Activated CD4-positive, alpha-beta T cell treated with anti-CD3 and anti-CD28 coated beads, Interleukin-2, Interleukin-6, amounts not matched to agents 100 ng/mL and 50 ng/mL, durations not matched to agents 16 hours and 8 hours (primary cell): ENCODE measurements around the gene CCDC33.

Experiments used
- DNase-seq: peaks from one replicate; pipeline ENCODE4 v3.0.0-alpha.2; 2020

The CCDC33 gene

GRCh38 chr15:74233373-74233772 is 2.8 kb upstream of the CCDC33 start:
- DNase-seq: no peak

- no peak for DNase-seq
Observed at GRCh38 chr15:74233851-74234597, 2.1 kb upstream of the CCDC33 start.

- DNase-seq: no peak
Observed at GRCh38 chr15:74234598-74234875, 1.6 kb upstream of the CCDC33 start.

DNA sequence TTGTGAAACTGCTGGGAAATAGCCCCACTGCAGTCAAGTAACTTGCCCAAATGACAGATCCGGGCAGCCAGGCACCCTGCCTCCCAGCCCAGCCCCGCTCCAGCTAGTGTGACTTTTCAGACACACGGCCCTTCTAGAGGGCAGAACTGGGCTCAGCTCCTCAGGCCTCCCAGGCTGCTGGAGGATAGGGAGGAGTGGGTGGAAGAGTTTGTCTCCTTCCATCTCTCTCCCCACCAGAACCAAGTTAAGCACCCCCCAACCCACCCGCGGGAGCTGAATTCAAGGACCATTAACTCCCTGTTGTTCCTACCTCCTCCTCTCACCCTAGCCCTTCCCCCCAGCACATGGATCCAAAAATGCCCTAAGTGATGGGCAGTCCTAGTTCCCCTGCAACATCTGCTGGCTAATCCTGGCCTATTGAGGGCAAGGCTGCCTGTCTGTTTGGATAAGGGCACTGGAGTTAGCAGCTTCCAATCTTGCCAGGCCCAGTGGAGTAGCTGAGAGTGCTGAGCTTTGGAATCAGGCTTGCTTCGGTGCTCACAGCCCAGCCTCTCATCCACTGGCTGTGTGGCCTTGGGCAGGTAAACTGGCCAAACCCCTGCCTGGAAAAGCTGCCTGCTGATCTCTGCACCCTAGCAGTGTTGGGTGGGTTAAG is 3.1 kb downstream of the CCDC33 start:
- no peak for DNase-seq

GRCh38 chr15:74240002-74240568 is 4.0 kb downstream of the CCDC33 start:
- no peak for DNase-seq

- no peak for DNase-seq
Observed at GRCh38 chr15:74240897-74241614, 4.9 kb downstream of the CCDC33 start.

DNA sequence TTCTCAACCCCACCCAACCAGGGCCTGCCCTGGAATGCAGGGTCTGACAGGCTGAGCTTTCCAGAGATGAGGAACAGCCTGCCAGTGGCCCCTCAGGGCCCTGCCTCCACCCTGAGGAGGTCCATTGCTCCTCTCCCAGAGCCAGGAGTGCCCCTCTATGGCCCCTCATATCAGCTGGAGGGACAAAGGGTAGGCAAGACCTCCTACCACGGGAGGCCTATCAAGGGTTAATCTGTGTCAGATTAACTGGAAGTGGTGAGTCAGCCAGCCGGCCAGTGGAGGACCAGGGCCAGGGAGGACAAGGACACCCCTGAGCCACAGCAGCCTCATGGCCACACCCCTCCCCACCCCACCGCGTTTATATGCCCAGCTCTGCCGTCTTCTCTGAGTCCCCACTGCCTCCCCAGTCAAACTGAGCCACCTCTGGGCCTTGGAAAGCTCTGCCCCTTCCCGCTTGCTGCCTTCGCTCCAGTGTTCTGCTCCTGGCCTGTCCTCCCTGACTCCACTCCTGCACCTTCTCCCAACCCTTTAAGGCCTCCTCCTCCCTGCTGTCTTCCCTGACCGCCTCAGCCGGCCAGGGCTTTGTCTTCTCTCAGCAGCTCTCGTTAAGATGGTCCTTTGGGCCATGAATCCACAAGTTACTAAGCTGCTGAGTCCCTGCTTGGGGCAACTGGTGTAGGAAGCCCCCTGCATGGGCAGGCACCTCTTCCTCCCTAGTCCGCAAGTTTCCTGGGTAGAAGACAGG is 6.5 kb downstream of the CCDC33 start:
- no peak for DNase-seq

DNA sequence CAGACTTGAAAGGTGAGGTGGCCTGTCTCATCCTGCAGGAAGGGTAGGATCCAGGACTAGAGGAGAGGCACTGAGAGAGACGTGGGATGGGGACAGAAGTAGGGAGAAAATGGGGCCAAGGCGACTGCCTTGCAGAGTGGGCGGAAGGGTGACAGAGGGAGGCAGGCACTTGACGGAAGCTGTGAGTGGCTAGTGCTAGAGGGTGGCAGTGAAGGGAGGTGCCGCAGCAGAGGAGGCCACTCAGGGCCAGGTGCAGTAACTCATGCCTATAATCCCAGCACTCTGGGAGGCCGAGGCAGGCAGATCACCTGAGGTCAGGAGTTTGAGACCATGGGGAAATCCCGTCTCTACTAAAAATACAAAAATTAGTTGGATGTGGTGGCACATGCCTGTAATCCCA is 7.3 kb downstream of the CCDC33 start:
- no peak for DNase-seq

GRCh38 chr15:74244822-74245341 is 8.8 kb downstream of the CCDC33 start:
- DNase-seq: no peak

GRCh38 chr15:74245342-74245931 is 9.3 kb downstream of the CCDC33 start:
- DNase-seq: peak; percentile 12

DNA sequence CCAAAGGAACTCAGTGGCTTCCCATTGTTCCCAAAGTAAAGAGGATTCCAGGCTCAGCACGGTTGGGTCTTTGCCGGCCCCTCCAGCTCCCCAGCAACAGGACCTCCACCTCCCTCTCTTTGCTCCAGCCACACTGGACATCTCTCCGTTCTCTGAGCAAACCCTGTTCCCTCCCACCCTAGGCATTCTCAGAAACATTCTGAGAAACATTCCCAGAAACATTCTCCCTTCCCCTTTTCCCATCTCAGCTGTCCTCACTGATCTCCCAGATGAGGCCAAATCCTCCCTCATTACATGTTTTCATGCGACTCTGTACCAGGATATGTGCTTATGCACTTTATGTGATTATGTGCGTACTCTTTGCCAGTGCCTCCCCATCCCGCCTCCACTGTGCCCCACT is 14.1 kb downstream of the CCDC33 start:
- no peak for DNase-seq

GRCh38 chr15:74251131-74251811 is 15.1 kb downstream of the CCDC33 start:
- no peak for DNase-seq

GRCh38 chr15:74252291-74252690 is 16.2 kb downstream of the CCDC33 start:
- no peak for DNase-seq

- no peak for DNase-seq
Observed at GRCh38 chr15:74252721-74253120, 16.6 kb downstream of the CCDC33 start.

- DNase-seq: no peak
Observed at GRCh38 chr15:74253211-74253921, 17.2 kb downstream of the CCDC33 start.

DNA sequence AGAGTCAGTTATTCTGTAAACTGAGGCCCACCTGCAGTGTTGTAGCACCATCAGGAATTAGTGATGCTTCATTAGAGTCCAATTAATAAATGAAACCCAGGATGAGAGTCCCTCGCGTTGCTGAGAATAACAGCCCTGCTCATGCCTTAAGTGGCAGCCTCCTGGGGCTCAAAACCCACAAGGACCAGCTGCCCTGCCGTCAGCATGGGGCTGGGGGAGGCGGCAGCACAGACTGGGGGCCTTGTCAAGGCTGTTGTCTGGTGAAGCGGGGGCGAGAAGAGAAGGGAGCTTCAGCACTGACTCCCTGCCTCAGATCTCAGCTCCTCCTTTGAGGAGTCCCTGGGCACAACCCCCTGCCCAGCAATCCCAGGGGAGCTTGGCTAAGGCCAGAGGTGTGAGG is 21.0 kb downstream of the CCDC33 start:
- no peak for DNase-seq

- no peak for DNase-seq
Observed at GRCh38 chr15:74257623-74258022, 21.5 kb downstream of the CCDC33 start.

- no peak for DNase-seq
Observed at GRCh38 chr15:74258456-74259291, 22.5 kb downstream of the CCDC33 start.

GRCh38 chr15:74259292-74259648 is 23.1 kb downstream of the CCDC33 start:
- no peak for DNase-seq
